ENCODE results near the gene BTNL8.

The BTNL8 gene

GRCh38 chr5:180974612-180975315 is 75.8 kb downstream of the BTNL8 start:
- DNase-seq: no peak

GRCh38 chr5:180975338-180975737 is 76.4 kb downstream of the BTNL8 start:
- DNase-seq: no peak

- no peak for DNase-seq
These were observed 77.6 kb downstream of the BTNL8 start for GRCh38 chr5:180976518-180976917.

- DNase-seq: no peak
These were observed 78.9 kb downstream of the BTNL8 start for GRCh38 chr5:180977852-180978251.

- no peak for DNase-seq
These were observed 83.2 kb downstream of the BTNL8 start for GRCh38 chr5:180982008-180982741.

GRCh38 chr5:180988016-180988415 is 89.1 kb downstream of the BTNL8 start:
- DNase-seq: no peak

GRCh38 chr5:180988592-180988991 is 89.6 kb downstream of the BTNL8 start, which contains the start of gene BTNL3:
TSS of gene BTNL3 (plus strand) at chr5:180988846. CDS start at chr5:180989029, 183 bp downstream.
- no peak for DNase-seq

GRCh38 chr5:180990086-180990881 is 91.3 kb downstream of the BTNL8 start:
- DNase-seq: no peak

- DNase-seq: no peak
These were observed 91.9 kb downstream of the BTNL8 start for GRCh38 chr5:180990882-180991242.

All from right forelimb (tissue), 1 donor.